Stomach (tissue), 9 donors: ENCODE measurements around the gene ZNF277. TPM values are rescaled to one million over a fixed set of nuclear protein-coding genes. Genes with fewer than 3 reads are reported as not detected.

Source experiments
- DNase-seq, 2 donors: peaks; one replicate each; pipeline versions ENCODE4 v3.0.0 to v3.0.0-alpha.2; 2013 to 2019
- H3K27ac ChIP-seq, 5 donors: fragments of 200-600 bp in 4 of 5; sonication (generic) in 4 of 5; one replicate each; pipeline ENCODE4 v1.5.1; 2013 to 2019; ENCODE audit warnings: mild to moderate bottlenecking in 1 of 5, moderate library complexity in 1 of 5
- H3K27me3 ChIP-seq, 3 donors: fragments of 200-600 bp; sonication (generic); one replicate each; pipeline ENCODE4 v1.5.1; 2017 to 2019; ENCODE audit warnings: mixed run types in 1 of 3
- H3K36me3 ChIP-seq, 4 donors: fragments of 200-600 bp; sonication (generic); 1 replicate in 3 of 4; 2 replicates in 1 of 4; pipeline ENCODE4 v1.5.1; 2016 to 2019
- H3K4me1 ChIP-seq, 4 donors: fragments of 200-600 bp; sonication (generic); one replicate each; pipeline ENCODE4 v1.5.1; 2016 to 2019
- H3K4me3 ChIP-seq, 4 donors: fragments of 200-600 bp; sonication (generic) in 3 of 4; one replicate each; pipeline ENCODE4 v1.5.1; 2016 to 2019; ENCODE audit warnings: mild to moderate bottlenecking in 1 of 4
- H3K9me3 ChIP-seq, 4 donors: fragments of 200-600 bp; sonication (generic); one replicate each; pipeline ENCODE4 v1.5.1; 2016 to 2019
- EP300 ChIP-seq: sonication (generic); formaldehyde crosslinking; IDR thresholded peaks from one replicate; pipeline ENCODE4 v1.6.1; 2017; ENCODE audit warnings: antibody characterized with exemption
- POLR2A ChIP-seq, 4 donors: fragments of 450-650 bp; IDR thresholded peaks; one replicate each; pipeline ENCODE4 v1.6.1; 2016; ENCODE audit warnings: antibody characterized with exemption in 4 of 4, control low read depth in 2 of 4, mild to moderate bottlenecking in 1 of 4, moderate library complexity in 1 of 4
- POLR2AphosphoS5 ChIP-seq, 3 donors: sonication (generic); formaldehyde crosslinking; IDR thresholded peaks; one replicate each; pipeline ENCODE4 v1.6.1; 2016; ENCODE audit warnings: antibody characterized with exemption in 3 of 3
- WGBS, 5 donors: extraction: QIAGEN DNeasy Blood & Tissue Kit in 3 of 5; methylation state at CpG; one replicate each; pipeline versions ENCODE4 v1.1.5 to v1.1.7; 2013 to 2018; 5-methylcytosine and 5-hydroxymethylcytosine counted together
- intact Hi-C: fragments of 100-400 bp; cut with DNase I; formaldehyde crosslinking; loops from one replicate; pipeline ENCODE4 v1.15.1; 2023; ENCODE audit warnings: low total_unique reads
- polyA plus RNA-seq, 3 donors: library from polyadenylated mRNA; stranded (reverse); fragments of 200-250 nt; gene quantifications; one replicate each; pipeline ENCODE4 v1.2.3, GENCODE V29; 2013
- total RNA-seq, 5 donors: library from RNA; depleted of rRNA; stranded (reverse); fragments of >200 nt; gene quantifications; one replicate each; pipeline versions ENCODE4 v1.1.0 to v1.2.3, GENCODE V29; 2014 to 2016
- TF ChIP-seq, protein P1 (sequence below), 7 experiments: fragments of 450-650 bp in 4 of 7; fragments of 200-600 bp in 3 of 7; sonication (generic) in 3 of 7; IDR thresholded peaks; one replicate each; pipeline ENCODE4 v1.5.1; 2016 to 2019; ENCODE audit warnings: antibody characterized with exemption in 7 of 7, control low read depth in 2 of 7, mild to moderate bottlenecking in 1 of 7
- donor health status: healthy with polysubstance abuse.
- donor health status: Bipolar disorder and iron deficiency.
- donor health status: healthy.

Gene ZNF277
- total and polyA plus RNA-seq, 8 donors = 9.9 to 75.0 (median 27.2) TPM

DNA sequence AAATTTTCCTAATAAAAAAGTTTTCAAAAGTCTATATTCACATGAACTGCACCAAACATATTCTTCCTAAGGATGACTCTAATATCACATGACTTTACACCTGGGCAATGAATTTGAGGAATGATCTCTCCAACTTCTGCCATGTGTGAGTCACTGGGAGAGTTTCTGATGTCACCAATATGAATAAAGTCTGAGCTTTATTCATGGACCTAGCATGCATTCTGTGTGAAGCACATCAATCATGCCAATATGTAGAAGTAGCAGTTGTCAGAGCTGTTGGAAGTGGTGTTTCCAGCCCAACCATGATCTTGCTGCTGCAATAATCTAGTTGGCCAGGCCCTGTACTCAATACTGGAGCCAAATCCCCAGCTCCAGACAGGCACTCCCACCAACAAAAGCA lies 152.0 kb downstream of the ZNF277 start:
- Histone ChIP-seq H3K36me3 (no peaks in the 10 kb centered on the region), H3K4me3 (no peak overlapping the region), H3K9me3 (peaks cover 0 to 9% (median 0%) of the 10 kb centered on the region in 4 donors), H3K27ac (no peak overlapping the region), H3K27me3 (no peaks in the 10 kb centered on the region), H3K4me1 (no peaks in the 10 kb centered on the region)
- TF ChIP-seq POLR2AphosphoS5 (IDR thresholded peaks at IDR 0.05) (no peak), EP300 (no peak), POLR2A (IDR thresholded peaks at IDR 0.05) (no peak)
- intact Hi-C loops = no loop called here
- no peak for DNase-seq

DNA sequence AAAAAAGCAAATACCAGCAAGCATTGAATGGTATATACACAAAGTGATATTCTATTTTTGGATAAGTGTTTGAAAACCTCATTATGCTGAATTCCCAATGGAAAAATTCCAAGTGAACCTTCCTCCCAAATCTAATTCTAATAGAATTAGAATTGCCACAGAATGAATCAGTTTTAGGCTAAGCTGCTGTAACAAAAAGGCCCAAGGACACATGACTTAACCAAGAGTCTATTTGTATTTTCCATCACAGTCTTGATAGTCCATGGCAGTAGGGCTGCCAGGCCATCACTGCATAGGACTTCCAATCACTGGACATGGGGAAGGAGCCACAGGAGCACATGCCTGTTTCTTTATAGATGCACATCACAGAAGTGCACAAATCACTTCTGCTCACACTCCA lies 152.6 kb downstream of the ZNF277 start:
- peaks cover 0 to 9% (median 0%) of the 10 kb centered on the region in 4 donors for H3K9me3 ChIP-seq
- H3K4me1 ChIP-seq = no peaks in the 10 kb centered on the region
- intact Hi-C loops = no loop called here
- DNase-seq = no peak
- no peak overlapping the region for H3K27ac ChIP-seq
- no peak overlapping the region for H3K4me3 ChIP-seq
- no peak for TF ChIP-seq EP300
- no peak for TF ChIP-seq POLR2A (IDR thresholded peaks at IDR 0.05)
- TF ChIP-seq, protein P1, sequence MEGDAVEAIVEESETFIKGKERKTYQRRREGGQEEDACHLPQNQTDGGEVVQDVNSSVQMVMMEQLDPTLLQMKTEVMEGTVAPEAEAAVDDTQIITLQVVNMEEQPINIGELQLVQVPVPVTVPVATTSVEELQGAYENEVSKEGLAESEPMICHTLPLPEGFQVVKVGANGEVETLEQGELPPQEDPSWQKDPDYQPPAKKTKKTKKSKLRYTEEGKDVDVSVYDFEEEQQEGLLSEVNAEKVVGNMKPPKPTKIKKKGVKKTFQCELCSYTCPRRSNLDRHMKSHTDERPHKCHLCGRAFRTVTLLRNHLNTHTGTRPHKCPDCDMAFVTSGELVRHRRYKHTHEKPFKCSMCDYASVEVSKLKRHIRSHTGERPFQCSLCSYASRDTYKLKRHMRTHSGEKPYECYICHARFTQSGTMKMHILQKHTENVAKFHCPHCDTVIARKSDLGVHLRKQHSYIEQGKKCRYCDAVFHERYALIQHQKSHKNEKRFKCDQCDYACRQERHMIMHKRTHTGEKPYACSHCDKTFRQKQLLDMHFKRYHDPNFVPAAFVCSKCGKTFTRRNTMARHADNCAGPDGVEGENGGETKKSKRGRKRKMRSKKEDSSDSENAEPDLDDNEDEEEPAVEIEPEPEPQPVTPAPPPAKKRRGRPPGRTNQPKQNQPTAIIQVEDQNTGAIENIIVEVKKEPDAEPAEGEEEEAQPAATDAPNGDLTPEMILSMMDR (IDR thresholded peaks at IDR 0.05) = no peak
- TF ChIP-seq POLR2AphosphoS5 (IDR thresholded peaks at IDR 0.05) = no peak
- no peaks in the 10 kb centered on the region for H3K27me3 ChIP-seq
- H3K36me3 ChIP-seq = no peaks in the 10 kb centered on the region

DNA sequence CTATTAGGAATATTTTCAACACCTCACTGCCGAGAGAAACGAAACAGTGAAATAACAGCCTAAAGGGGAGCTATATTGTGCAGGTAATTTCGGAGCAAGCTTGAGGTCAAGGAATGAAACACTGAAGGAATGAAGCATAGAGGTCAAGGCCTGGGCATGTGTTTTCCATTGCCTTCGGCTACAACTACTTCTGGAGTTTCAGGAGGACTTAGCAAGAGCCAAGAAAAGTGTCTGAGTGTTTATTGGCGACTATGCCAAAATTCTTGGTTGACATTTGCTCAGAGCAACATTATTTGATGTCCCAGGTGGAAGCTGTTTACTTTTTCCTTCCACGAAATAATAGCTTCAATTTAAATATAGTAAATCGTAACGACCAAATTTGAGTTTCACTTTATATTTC lies 154.2 kb downstream of the ZNF277 start:
- Histone ChIP-seq H3K4me1 (no peaks in the 10 kb centered on the region), H3K4me3 (no peak overlapping the region), H3K27me3 (no peaks in the 10 kb centered on the region), H3K9me3 (peaks cover 0 to 9% (median 0%) of the 10 kb centered on the region in 4 donors), H3K36me3 (no peaks in the 10 kb centered on the region), H3K27ac (no peak overlapping the region)
- intact Hi-C loops = no loop called here
- 70 to 88% (median 78%) methylated on average over 8 of the region's 8 CpGs for WGBS, 5 donors
- TF ChIP-seq EP300 (no peak), POLR2A (IDR thresholded peaks at IDR 0.05) (no peak), POLR2AphosphoS5 (IDR thresholded peaks at IDR 0.05) (no peak)
- TF ChIP-seq, protein P1 (IDR thresholded peaks at IDR 0.05) = no peak
- DNase-seq = no peak

DNA sequence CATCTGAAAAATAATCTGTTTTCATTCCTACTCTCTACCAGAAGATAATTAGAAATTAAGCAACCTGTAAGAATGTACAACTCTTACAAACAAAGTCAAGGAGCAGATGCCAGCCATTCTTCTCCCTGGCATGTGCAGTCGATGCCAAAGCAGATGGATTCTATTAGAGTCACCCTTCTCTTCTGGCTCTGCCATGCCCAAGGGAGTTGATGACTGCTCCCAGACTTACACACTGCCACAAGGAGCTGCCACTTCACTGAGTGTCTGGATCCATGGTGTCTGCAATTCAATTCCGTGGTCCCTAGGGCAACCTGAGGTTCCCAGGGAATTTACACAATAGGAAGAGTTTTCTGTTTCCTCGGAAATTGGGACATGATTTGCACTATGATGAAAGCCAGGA lies 154.7 kb downstream of the ZNF277 start:
- TF ChIP-seq EP300 (no peak), POLR2AphosphoS5 (IDR thresholded peaks at IDR 0.05) (no peak), POLR2A (IDR thresholded peaks at IDR 0.05) (no peak)
- TF ChIP-seq, protein P1 (IDR thresholded peaks at IDR 0.05) = no peak
- WGBS, 5 donors = 80 to 86% (median 85%) methylated on average over 3 of the region's 3 CpGs
- H3K4me3 ChIP-seq = no peak overlapping the region

DNA sequence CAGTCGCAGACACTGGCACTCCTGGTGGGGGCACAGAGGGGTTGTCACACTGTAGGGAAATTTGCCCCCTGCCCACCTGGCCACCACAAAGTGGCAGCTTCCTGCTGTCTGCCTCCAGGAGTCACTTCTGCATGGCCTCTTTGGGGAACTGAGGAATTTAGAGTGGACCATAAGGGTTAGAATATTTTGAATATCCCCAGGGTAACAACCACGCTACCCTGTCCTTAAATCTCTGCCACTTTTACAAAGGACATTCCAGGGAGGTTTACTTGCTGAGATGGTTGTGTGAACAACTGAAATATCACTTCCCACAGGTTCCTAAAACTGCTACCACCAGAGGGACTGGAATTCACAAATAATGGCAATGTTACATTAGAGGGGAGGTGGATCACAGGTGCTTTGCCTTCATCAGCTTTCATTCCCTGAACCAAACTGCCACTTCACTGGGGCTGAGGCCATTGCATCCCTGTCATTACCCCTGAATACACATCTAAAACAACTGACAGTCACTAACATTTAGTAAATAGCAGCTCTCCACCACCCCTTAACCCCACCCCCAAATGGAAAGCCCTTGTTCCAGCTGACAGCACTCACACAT lies 155.7 kb downstream of the ZNF277 start:
- Histone ChIP-seq H3K27me3 (no peaks in the 10 kb centered on the region), H3K27ac (no peak overlapping the region), H3K36me3 (no peaks in the 10 kb centered on the region), H3K9me3 (peaks cover 0 to 9% (median 0%) of the 10 kb centered on the region in 4 donors), H3K4me1 (no peaks in the 10 kb centered on the region), H3K4me3 (no peak overlapping the region)
- WGBS, 5 donors = 90 to 96% (median 92%) methylated on average over 2 of the region's 2 CpGs
- DNase-seq = no peak
- intact Hi-C loops = no loop called here
- TF ChIP-seq EP300 (no peak), POLR2AphosphoS5 (IDR thresholded peaks at IDR 0.05) (no peak), POLR2A (IDR thresholded peaks at IDR 0.05) (no peak)
- TF ChIP-seq, protein P1 (IDR thresholded peaks at IDR 0.05) = no peak

More for the DNA sequence above, 154.7 kb downstream of the ZNF277 start:
- Histone ChIP-seq H3K27ac (no peak overlapping the region), H3K9me3 (peaks cover 0 to 9% (median 0%) of the 10 kb centered on the region in 4 donors), H3K36me3 (no peaks in the 10 kb centered on the region), H3K4me1 (no peaks in the 10 kb centered on the region), H3K27me3 (no peaks in the 10 kb centered on the region)
- DNase-seq = no peak
- intact Hi-C loops = no loop called here
